Measurements from ENCODE around the gene KLHDC7B. TPM values are rescaled to one million over a fixed set of nuclear protein-coding genes. Genes with fewer than 3 reads are reported as not detected.

KLHDC7B gene
- total RNA-seq, 1 donor from 2014 or later = not detected

DNA sequence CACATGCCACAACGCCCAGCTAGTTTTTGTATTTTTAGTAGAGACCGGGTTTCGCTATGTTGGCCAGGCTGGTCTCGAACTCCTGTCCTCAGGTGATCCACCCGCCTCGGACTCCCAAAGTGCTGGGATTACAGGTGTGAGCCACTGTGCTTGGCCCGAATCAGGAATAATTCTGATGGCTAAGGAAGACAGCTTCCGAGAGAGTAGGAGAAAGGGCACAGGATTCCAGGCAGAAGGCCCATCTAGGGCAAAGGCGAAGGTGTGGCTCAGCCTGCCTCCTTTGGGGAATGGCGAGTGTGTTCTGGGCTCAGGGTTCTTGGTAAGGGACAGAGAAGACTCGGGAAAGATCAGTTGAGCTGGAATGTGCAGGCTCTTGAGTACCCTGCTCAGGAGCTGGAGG is 18.6 kb downstream of the KLHDC7B start:
- Mint-ChIP-seq H3K4me1 (ENCODE audit: unreplicated experiment) (peaks cover 10% of the 10 kb centered on the region), H3K27ac (ENCODE audit: unreplicated experiment) (no peak overlapping the region), H3K36me3 (ENCODE audit: low read depth, unreplicated experiment) (peaks cover 5% of the 10 kb centered on the region), H3K27me3 (ENCODE audit: unreplicated experiment) (peaks cover 33% of the 10 kb centered on the region), H3K9me3 (ENCODE audit: unreplicated experiment) (no peaks in the 10 kb centered on the region), H3K4me3 (ENCODE audit: unreplicated experiment) (peak overlapping the region; percentile 7)
- no peak for DNase-seq (ENCODE audit: low spot score)
- TF ChIP-seq, protein P1, sequence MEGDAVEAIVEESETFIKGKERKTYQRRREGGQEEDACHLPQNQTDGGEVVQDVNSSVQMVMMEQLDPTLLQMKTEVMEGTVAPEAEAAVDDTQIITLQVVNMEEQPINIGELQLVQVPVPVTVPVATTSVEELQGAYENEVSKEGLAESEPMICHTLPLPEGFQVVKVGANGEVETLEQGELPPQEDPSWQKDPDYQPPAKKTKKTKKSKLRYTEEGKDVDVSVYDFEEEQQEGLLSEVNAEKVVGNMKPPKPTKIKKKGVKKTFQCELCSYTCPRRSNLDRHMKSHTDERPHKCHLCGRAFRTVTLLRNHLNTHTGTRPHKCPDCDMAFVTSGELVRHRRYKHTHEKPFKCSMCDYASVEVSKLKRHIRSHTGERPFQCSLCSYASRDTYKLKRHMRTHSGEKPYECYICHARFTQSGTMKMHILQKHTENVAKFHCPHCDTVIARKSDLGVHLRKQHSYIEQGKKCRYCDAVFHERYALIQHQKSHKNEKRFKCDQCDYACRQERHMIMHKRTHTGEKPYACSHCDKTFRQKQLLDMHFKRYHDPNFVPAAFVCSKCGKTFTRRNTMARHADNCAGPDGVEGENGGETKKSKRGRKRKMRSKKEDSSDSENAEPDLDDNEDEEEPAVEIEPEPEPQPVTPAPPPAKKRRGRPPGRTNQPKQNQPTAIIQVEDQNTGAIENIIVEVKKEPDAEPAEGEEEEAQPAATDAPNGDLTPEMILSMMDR (IDR thresholded peaks at IDR 0.05; ENCODE audit: unreplicated experiment) = no peak

DNA sequence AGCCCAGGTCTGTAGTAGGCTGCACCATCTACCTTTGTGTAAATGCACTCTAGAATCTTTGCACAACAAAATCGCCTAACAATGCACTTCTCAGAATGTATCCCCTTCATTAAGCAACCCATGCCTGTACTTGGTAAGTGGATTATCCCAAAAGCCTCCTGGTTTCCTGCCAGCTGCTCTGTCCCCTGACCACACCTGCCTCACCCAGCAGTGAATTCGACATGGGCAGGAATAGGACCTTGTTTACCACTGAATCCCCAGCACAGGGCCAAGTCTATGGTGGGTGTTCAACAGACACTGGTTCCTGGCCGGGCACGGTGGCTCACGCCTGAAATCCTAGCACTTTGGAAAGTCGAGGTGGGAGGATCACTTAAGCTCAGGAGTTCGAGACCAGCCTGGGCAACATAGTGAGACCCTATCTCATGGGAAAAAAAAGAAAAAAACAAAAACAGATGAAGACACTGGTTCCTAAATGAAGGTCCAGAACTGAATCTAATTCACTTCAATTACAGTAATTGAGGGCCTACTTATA is 22.1 kb downstream of the KLHDC7B start:
- H3K36me3 Mint-ChIP-seq (ENCODE audit: low read depth, unreplicated experiment) = peaks cover 29% of the 10 kb centered on the region
- H3K4me1 Mint-ChIP-seq (ENCODE audit: unreplicated experiment) = peaks cover 6% of the 10 kb centered on the region
- no peaks in the 10 kb centered on the region for H3K9me3 Mint-ChIP-seq (ENCODE audit: unreplicated experiment)
- no peak overlapping the region for H3K27ac Mint-ChIP-seq (ENCODE audit: unreplicated experiment)
- TF ChIP-seq, protein P1 (IDR thresholded peaks at IDR 0.05; ENCODE audit: unreplicated experiment) = no peak
- H3K4me3 Mint-ChIP-seq (ENCODE audit: unreplicated experiment) = no peak overlapping the region
- H3K27me3 Mint-ChIP-seq (ENCODE audit: unreplicated experiment) = peaks cover 27% of the 10 kb centered on the region
- no peak for DNase-seq (ENCODE audit: low spot score)

DNA sequence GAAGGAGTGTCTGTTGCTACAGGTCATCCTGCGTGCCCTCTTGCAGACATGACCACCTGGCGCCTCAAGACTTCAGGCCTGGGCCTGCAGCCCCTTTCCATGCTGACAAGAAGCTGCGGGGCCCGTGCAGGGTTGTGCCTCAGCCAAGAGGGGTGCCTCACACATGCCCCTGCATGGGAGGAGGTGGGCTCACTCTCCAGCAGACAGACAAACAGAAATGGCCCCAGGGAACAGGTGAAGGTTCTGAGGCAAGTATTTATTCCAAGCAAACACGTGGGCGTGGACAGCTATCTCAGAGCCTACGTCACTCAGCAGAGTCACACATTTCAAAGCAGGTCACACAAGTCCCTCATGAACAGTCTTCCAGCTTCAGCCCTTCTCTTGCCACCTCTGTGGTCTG is 22.9 kb downstream of the KLHDC7B start:
- TF ChIP-seq, protein P1 (IDR thresholded peaks at IDR 0.05; ENCODE audit: unreplicated experiment) = no peak
- Mint-ChIP-seq H3K4me3 (ENCODE audit: unreplicated experiment) (no peak overlapping the region), H3K4me1 (ENCODE audit: unreplicated experiment) (peaks cover under 1% of the 10 kb centered on the region), H3K9me3 (ENCODE audit: unreplicated experiment) (no peaks in the 10 kb centered on the region), H3K36me3 (ENCODE audit: low read depth, unreplicated experiment) (peaks cover 29% of the 10 kb centered on the region), H3K27ac (ENCODE audit: unreplicated experiment) (no peak overlapping the region), H3K27me3 (ENCODE audit: unreplicated experiment) (peaks cover 24% of the 10 kb centered on the region)
- DNase-seq (ENCODE audit: low spot score) = no peak

DNA sequence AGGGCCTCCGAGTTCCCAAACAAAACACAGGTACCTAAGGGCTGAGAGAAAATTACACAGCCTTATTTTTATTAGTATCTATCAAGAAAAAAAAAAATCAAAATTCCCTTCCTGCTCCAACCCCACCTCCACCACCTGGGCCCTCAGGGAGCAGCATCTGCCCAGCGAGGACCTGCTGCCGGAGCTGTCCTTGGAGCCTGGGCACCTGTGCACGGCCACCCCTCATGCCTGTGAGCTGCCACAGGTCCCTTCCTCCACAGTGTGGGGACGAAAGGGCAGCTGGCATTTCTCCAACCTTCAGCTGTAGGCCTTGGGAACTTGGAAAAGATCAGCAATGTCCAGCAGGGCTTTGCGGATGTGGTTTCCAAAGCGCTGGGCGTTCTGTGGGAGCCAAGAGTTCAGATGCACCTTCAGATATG is 23.4 kb downstream of the KLHDC7B start:
- no peaks in the 10 kb centered on the region for H3K4me1 Mint-ChIP-seq (ENCODE audit: unreplicated experiment)
- TF ChIP-seq, protein P1 (IDR thresholded peaks at IDR 0.05; ENCODE audit: unreplicated experiment) = no peak
- no peak overlapping the region for H3K4me3 Mint-ChIP-seq (ENCODE audit: unreplicated experiment)
- no peak overlapping the region for H3K27ac Mint-ChIP-seq (ENCODE audit: unreplicated experiment)
- H3K36me3 Mint-ChIP-seq (ENCODE audit: low read depth, unreplicated experiment) = peaks cover 29% of the 10 kb centered on the region
- H3K27me3 Mint-ChIP-seq (ENCODE audit: unreplicated experiment) = peaks cover 24% of the 10 kb centered on the region
- no peaks in the 10 kb centered on the region for H3K9me3 Mint-ChIP-seq (ENCODE audit: unreplicated experiment)
- no peak for DNase-seq (ENCODE audit: low spot score)

DNA sequence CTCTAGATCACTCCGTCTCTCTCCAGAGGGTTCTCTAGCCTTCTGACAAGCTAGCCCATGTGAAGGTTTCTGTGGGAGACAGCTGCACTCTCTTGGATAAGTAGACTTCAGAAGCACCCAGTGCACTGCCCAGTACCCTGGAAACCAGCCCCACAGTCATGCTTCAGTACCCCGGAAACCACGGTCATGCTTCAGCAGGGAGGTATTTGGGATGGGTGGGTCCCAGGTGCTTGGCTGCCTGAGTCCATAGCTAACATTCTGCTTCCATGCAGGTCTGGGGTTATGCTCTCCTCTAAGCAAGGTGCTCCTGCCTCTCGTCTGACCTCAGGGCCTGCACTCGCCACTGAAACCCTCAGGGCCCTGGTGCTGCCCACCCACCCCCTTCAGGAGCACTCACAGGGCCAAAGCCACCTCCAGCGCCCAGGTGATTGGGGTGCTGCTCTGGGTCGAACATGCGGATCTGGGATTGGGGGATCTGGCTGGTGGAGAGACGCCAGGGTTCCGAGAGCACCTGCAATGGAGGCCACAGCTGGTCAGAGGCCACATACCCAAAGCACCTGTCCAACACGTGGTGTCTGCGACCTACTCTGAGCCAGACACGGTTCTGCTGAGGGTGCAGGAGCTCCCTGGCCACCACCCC is 24.3 kb downstream of the KLHDC7B start:
- no peak for DNase-seq (ENCODE audit: low spot score)
- Mint-ChIP-seq H3K4me1 (ENCODE audit: unreplicated experiment) (no peaks in the 10 kb centered on the region), H3K27me3 (ENCODE audit: unreplicated experiment) (peaks cover 20% of the 10 kb centered on the region), H3K36me3 (ENCODE audit: low read depth, unreplicated experiment) (peaks cover 29% of the 10 kb centered on the region), H3K9me3 (ENCODE audit: unreplicated experiment) (no peaks in the 10 kb centered on the region), H3K27ac (ENCODE audit: unreplicated experiment) (no peak overlapping the region), H3K4me3 (ENCODE audit: unreplicated experiment) (no peak overlapping the region)
- TF ChIP-seq, protein P1 (IDR thresholded peaks at IDR 0.05; ENCODE audit: unreplicated experiment) = no peak
